GM21423 (cell line): ENCODE data around the gene APOBR.
"Not testable (repeated sequence)": the region's sequence is repeated elsewhere in the genome, so short reads cannot be mapped to it uniquely, and the experiment has no call there.

ENCODE experiments used
- ATAC-seq: cut with Tn5 transposase; IDR thresholded peaks from one replicate; pipeline ENCODE4 v1.9.1; 2021; ENCODE audit warnings: mild to moderate bottlenecking, moderate library complexity; ENCODE audit not compliant: unreplicated experiment

APOBR gene

GRCh38 chr16:28526201-28527099 is 32.0 kb downstream of the APOBR start:
- ATAC-seq: no peak

- ATAC-seq: not testable (repeated sequence)
Observed at GRCh38 chr16:28527100-28527785, 32.8 kb downstream of the APOBR start.

- ATAC-seq: no peak
Observed at GRCh38 chr16:28527985-28528384, 33.5 kb downstream of the APOBR start.

- ATAC-seq: no peak
Observed at GRCh38 chr16:28528463-28528867, 34.0 kb downstream of the APOBR start.

GRCh38 chr16:28529124-28529523 is 34.7 kb downstream of the APOBR start:
- no peak for ATAC-seq

- no peak for ATAC-seq
Observed at GRCh38 chr16:28531777-28532744, 37.6 kb downstream of the APOBR start.

- no peak for ATAC-seq
Observed at GRCh38 chr16:28532940-28533647, 38.7 kb downstream of the APOBR start.

GRCh38 chr16:28534542-28535373 is 40.3 kb downstream of the APOBR start:
- ATAC-seq: no peak

- no peak for ATAC-seq
Observed at GRCh38 chr16:28537076-28537475, 42.6 kb downstream of the APOBR start.

- no peak for ATAC-seq
Observed at GRCh38 chr16:28537964-28538732, 43.7 kb downstream of the APOBR start.

- ATAC-seq: no peak
Observed at GRCh38 chr16:28538733-28539596, 44.5 kb downstream of the APOBR start, which contains the start of gene NUPR1. Gene NUPR1, minus strand, starts transcription at chr16:28538974. Its CDS starts 67 bp downstream, at chr16:28538907.

- ATAC-seq: no peak
Observed at GRCh38 chr16:28540346-28540745, 45.9 kb downstream of the APOBR start.

GRCh38 chr16:28542646-28543045 is 48.2 kb downstream of the APOBR start:
- no peak for ATAC-seq

- no peak for ATAC-seq
Observed at GRCh38 chr16:28543072-28543471, 48.6 kb downstream of the APOBR start.

GRCh38 chr16:28544998-28545397 is 50.6 kb downstream of the APOBR start:
- ATAC-seq: no peak

GRCh38 chr16:28545964-28546363 is 51.5 kb downstream of the APOBR start:
- ATAC-seq: not testable (repeated sequence)

- ATAC-seq: no peak
Observed at GRCh38 chr16:28546626-28547025, 52.2 kb downstream of the APOBR start.
